Heart left ventricle (tissue), 16 donors: ENCODE measurements around the gene LRRC63. TPM values are rescaled to one million over a fixed set of nuclear protein-coding genes. Genes with fewer than 3 reads are reported as not detected.

Experiments
- ATAC-seq, 4 donors: fragments of 200-7000 bp; cut with Tn5 transposase; one replicate each; pipeline ENCODE4 v1.9.1; 2020 to 2022; ENCODE audit warnings: moderate library complexity in 4 of 4, mild to moderate bottlenecking in 3 of 4, moderate number of reproducible peaks in 1 of 4
- DNase-seq, 5 donors: peaks; one replicate each; pipeline ENCODE4 v3.0.0-alpha.2; 2020
- H3K27ac ChIP-seq, 12 donors: fragments of 200-600 bp; sonication (generic) in 4 of 12; one replicate each; pipeline versions ENCODE4 v1.5.0 to v1.8.0; 2016 to 2022; ENCODE audit warnings: mild to moderate bottlenecking in 2 of 12
- H3K27me3 ChIP-seq, 9 donors: fragments of 200-600 bp; sonication (generic) in 2 of 9; one replicate each; pipeline versions ENCODE4 v1.5.1 to v1.8.0; 2016 to 2022; ENCODE audit warnings: mild to moderate bottlenecking in 3 of 9
- H3K36me3 ChIP-seq, 9 donors: fragments of 200-600 bp; sonication (generic) in 2 of 9; one replicate each; pipeline versions ENCODE4 v1.5.0 to v1.8.0; 2018 to 2022; ENCODE audit warnings: mild to moderate bottlenecking in 2 of 9
- H3K4me1 ChIP-seq, 12 donors: fragments of 200-600 bp; sonication (generic) in 4 of 12; one replicate each; pipeline versions ENCODE4 v1.5.0 to v1.8.0; 2016 to 2022; ENCODE audit warnings: mild to moderate bottlenecking in 3 of 12
- H3K4me3 ChIP-seq, 12 donors: fragments of 200-600 bp; sonication (generic) in 4 of 12; one replicate each; pipeline versions ENCODE4 v1.5.0 to v1.8.0; 2017 to 2022; ENCODE audit warnings: mild to moderate bottlenecking in 9 of 12, moderate library complexity in 4 of 12
- H3K9me3 ChIP-seq, 12 donors: fragments of 200-600 bp; sonication (generic) in 4 of 12; one replicate each; pipeline versions ENCODE4 v1.5.0 to v1.8.0; 2016 to 2022; ENCODE audit warnings: mild to moderate bottlenecking in 1 of 12
- CTCF ChIP-seq, 12 donors: fragments of 200-600 bp; sonication (generic) in 4 of 12; IDR thresholded peaks; one replicate each; pipeline versions ENCODE4 v1.5.0 to v1.8.0; 2018 to 2022; ENCODE audit warnings: antibody characterized with exemption in 12 of 12, mild to moderate bottlenecking in 5 of 12
- POLR2A ChIP-seq, 2 donors: fragments of 450-650 bp; IDR thresholded peaks; one replicate each; pipeline ENCODE4 v1.6.1; 2017; ENCODE audit warnings: antibody characterized with exemption in 2 of 2, mild to moderate bottlenecking in 2 of 2, moderate library complexity in 2 of 2
- WGBS, 4 donors: extraction: QIAGEN DNeasy Blood & Tissue Kit in 2 of 4; methylation state at CpG; one replicate each; pipeline versions ENCODE4 v1.1.5 to v1.1.7; 2013 to 2018; 5-methylcytosine and 5-hydroxymethylcytosine counted together
- intact Hi-C, 10 donors: fragments of 100-400 bp; cut with DNase I; formaldehyde crosslinking; loops; one replicate each; pipeline versions ENCODE4 v1.11.1 to v1.14.2; 2022
- polyA plus RNA-seq, 2 donors: library from polyadenylated mRNA; stranded (reverse); fragments of 200-250 nt; gene quantifications; one replicate each; pipeline ENCODE4 v1.2.3, GENCODE V29; 2013
- total RNA-seq, 9 donors: library from RNA; depleted of rRNA in 2 of 9; stranded (reverse); fragments of >200 nt in 2 of 9; fragmentation: NEBNext Ultra II Directional in 3 of 9; extraction: Animal tissue kit (Norgen Biotek cat#: 25700) in 3 of 9; gene quantifications; one replicate each; pipeline versions ENCODE4 v1.1.0 to v1.2.4, GENCODE V29; 2016 to 2023
- donor health status: ischemic (EF 13 %, LVEDD 7.1; RV severe dilation, severe dysfunction).
- donor health status: healthy with polysubstance abuse.
- donor health status: DM: no; HTN: yes; CAD: no.
- donor health status: DM: no; HTN: no; CAD: no.
- donor health status: ischemic (EF 25% LVEDD 6.9; RV normal size, moderate dysfunction).
- donor health status: ischemic (EF 25% LVEDD 5.7; RV mildly dilated, moderate dysfunction).
- donor health status: healthy.
- donor health status: DM: yes; HTN: yes; CAD: no.
- donor health status: ischemic (EF 35%, LVEDD 5.7; RV mildly dilated, moderate dysfunction).
- donor health status: nonischemic (EF 11% LVEDD 7.7; RV severe dilation, severe dysfunction).
- donor health status: DM: yes; HTN: yes; CAD: no.
- donor health status: PGD.
- donor health status: ischemic (EF 29% LVEDD 5.4; RV normal size, mild dysfunction).
- donor health status: nonischemic (EF 23%, LVEDD 6.1; RV moderate dilation, normal function).

The LRRC63 gene
- total and polyA plus RNA-seq, 11 donors: 0.14 to 0.48 TPM; not detected in 9

GRCh38 chr13:46297361-46297811 lies 85.7 kb downstream of the LRRC63 start:
- H3K9me3 ChIP-seq: peaks cover 0 to 10% (median 0%) of the 10 kb centered on the region in 12 donors
- WGBS, 4 donors: 50 to 60% (median 58%) methylated on average over 3 of the region's 3 CpGs
- peaks cover 0 to 37% (median 5%) of the 10 kb centered on the region in 12 donors for H3K4me1 ChIP-seq
- H3K27ac ChIP-seq: peak overlapping the region in 1 of 12 donors; percentile 89
- intact Hi-C loops: no loop called here
- TF ChIP-seq POLR2A (IDR thresholded peaks at IDR 0.05) (no peak), CTCF (IDR thresholded peaks at IDR 0.05) (no peak)
- no peaks in the 10 kb centered on the region for H3K36me3 ChIP-seq
- DNase-seq (no peak), ATAC-seq (no peak)
- no peaks in the 10 kb centered on the region for H3K27me3 ChIP-seq
- no peak overlapping the region for H3K4me3 ChIP-seq

GRCh38 chr13:46303742-46304385 lies 92.1 kb downstream of the LRRC63 start:
- ATAC-seq (no peak), DNase-seq (no peak)
- 74 to 80% (median 76%) methylated on average over 7 of the region's 7 CpGs for WGBS, 4 donors
- TF ChIP-seq CTCF (IDR thresholded peaks at IDR 0.05) (no peak), POLR2A (IDR thresholded peaks at IDR 0.05) (no peak)
- H3K27me3 ChIP-seq: no peaks in the 10 kb centered on the region
- peaks cover 0 to 18% (median 2%) of the 10 kb centered on the region in 12 donors for H3K9me3 ChIP-seq
- intact Hi-C loops: no loop called here
- no peak overlapping the region for H3K4me3 ChIP-seq
- peak overlapping the region in 1 of 12 donors; percentile 59 for H3K27ac ChIP-seq
- H3K36me3 ChIP-seq: no peaks in the 10 kb centered on the region
- H3K4me1 ChIP-seq: peaks cover 0 to 14% (median 0%) of the 10 kb centered on the region in 12 donors

GRCh38 chr13:46304546-46304945 lies 92.8 kb downstream of the LRRC63 start:
- H3K27me3 ChIP-seq: no peaks in the 10 kb centered on the region
- ATAC-seq (no peak), DNase-seq (no peak)
- no peaks in the 10 kb centered on the region for H3K36me3 ChIP-seq
- no peak overlapping the region for H3K4me3 ChIP-seq
- no peak for TF ChIP-seq CTCF (IDR thresholded peaks at IDR 0.05)
- TF ChIP-seq POLR2A (IDR thresholded peaks at IDR 0.05): no peak
- H3K27ac ChIP-seq: peak overlapping the region in 1 of 12 donors; percentile 59
- intact Hi-C loops: no loop called here
- peaks cover 0 to 20% (median 2%) of the 10 kb centered on the region in 12 donors for H3K9me3 ChIP-seq
- 76 to 88% (median 81%) methylated on average over 3 of the region's 3 CpGs for WGBS, 4 donors
- H3K4me1 ChIP-seq: peaks cover 0 to 14% (median 0%) of the 10 kb centered on the region in 12 donors

- H3K4me1 ChIP-seq: peaks cover 0 to 14% (median 0%) of the 10 kb centered on the region in 12 donors
- TF ChIP-seq POLR2A (IDR thresholded peaks at IDR 0.05) (no peak), CTCF (IDR thresholded peaks at IDR 0.05) (no peak)
- WGBS, 4 donors: 79 to 95% (median 88%) methylated on average over 1 of the region's 1 CpG
- ATAC-seq: no peak
- peaks cover 0 to 16% (median 0%) of the 10 kb centered on the region in 12 donors for H3K9me3 ChIP-seq
- DNase-seq: no peak
- no peak overlapping the region for H3K27ac ChIP-seq
- H3K27me3 ChIP-seq: no peaks in the 10 kb centered on the region
- no peak overlapping the region for H3K4me3 ChIP-seq
- H3K36me3 ChIP-seq: no peaks in the 10 kb centered on the region
- intact Hi-C loops: no loop called here
Measured at GRCh38 chr13:46307554-46307953, 95.8 kb downstream of the LRRC63 start.
